Measurements from ENCODE around the gene JMJD4. TPM values are rescaled to one million over a fixed set of nuclear protein-coding genes. Genes with fewer than 3 reads are reported as not detected.

Gene JMJD4
- total RNA-seq, 1 experiment from 2014 or later, result 14.3 TPM

DNA sequence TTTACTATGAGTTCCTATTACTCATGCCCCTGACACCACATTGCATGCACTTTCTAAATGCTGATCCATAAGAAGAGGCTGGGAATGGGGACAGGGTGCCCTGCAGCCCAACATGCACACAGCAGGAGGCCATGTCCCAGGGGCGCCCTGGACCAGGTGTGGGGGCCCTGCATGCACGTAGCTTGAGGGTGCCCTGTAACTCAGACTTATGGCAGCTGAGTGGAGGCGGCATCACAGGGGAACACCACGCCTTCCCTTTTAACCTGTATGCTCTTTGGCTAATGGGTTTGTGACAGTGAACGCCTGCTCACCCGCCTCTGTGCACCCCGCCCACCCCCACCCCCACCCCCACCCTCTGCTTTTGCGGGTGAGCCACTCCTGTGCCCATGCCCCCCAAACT, 36.2 kb upstream of the JMJD4 start:
- POLR2A ChIA-PET, result no interaction called here
- Histone ChIP-seq H3K4me1 (ENCODE audit: control insufficient read depth in 1 of 2, insufficient read depth in 2 of 2, low read length in 2 of 2) (no peaks in the 10 kb centered on the region), H3K9ac (ENCODE audit: low read length) (no peak overlapping the region), H4K20me1 (ENCODE audit: insufficient read depth) (no peaks in the 10 kb centered on the region), H3K27ac (ENCODE audit: low read depth, low read length) (no peak overlapping the region), H3K9me2 (ENCODE audit: insufficient read depth) (no peaks in the 10 kb centered on the region), H3K9me3 (ENCODE audit: control insufficient read depth in 1 of 2, insufficient read depth in 1 of 2, low read depth in 1 of 2, low read length in 2 of 2) (no peaks in the 10 kb centered on the region), H3K79me2 (ENCODE audit: insufficient read depth, low read length) (no peaks in the 10 kb centered on the region), H3K36me3 (ENCODE audit: control insufficient read depth in 1 of 2, insufficient read depth in 2 of 2, low read length in 2 of 2) (peaks cover 11 to 17% of the 10 kb centered on the region in 2 experiments; a peak in 3 of 4 replicates), H3K4me3 (replicated peaks in 1 of 2; ENCODE audit: low read depth in 1 of 2, low read length in 2 of 2) (no peak overlapping the region), H3K4me2 (ENCODE audit: low read length) (no peak overlapping the region), H2AFZ (ENCODE audit: low read depth, low read length, poor library complexity, severe bottlenecking) (no peak overlapping the region), H3K27me3 (ENCODE audit: insufficient read depth, low read length) (no peaks in the 10 kb centered on the region)
- BruUV-seq (replicated peaks), result no TSS peak
- intact Hi-C loops (cut with micrococcal nuclease), result no loop called here
- RAD21 ChIA-PET (ENCODE audit: low non-redundant PET in 1 of 2, low total read pairs in 2 of 2, uncharacterized antibody in 2 of 2, unreplicated experiment in 2 of 2), result no interaction called here
- TF ChIP-seq POLR2A (IDR thresholded peaks at IDR 0.05; ENCODE audit: borderline replicate concordance, extremely low read depth, insufficient read depth, insufficient read length) (no peak), EGR1 (IDR thresholded peaks at IDR 0.05; ENCODE audit: low read depth) (no peak), SP1 (IDR thresholded peaks at IDR 0.05; ENCODE audit: low read depth) (no peak), RAD21 (IDR thresholded peaks at IDR 0.05; ENCODE audit: low read depth) (no peak), EZH2phosphoT487 (IDR thresholded peaks at IDR 0.05; ENCODE audit: borderline replicate concordance) (no peak), ELF1 (IDR thresholded peaks at IDR 0.05; ENCODE audit: borderline replicate concordance, low read depth) (no peak), SRF (IDR thresholded peaks at IDR 0.05; ENCODE audit: low read depth) (no peak)
- TF ChIP-seq, protein P1, sequence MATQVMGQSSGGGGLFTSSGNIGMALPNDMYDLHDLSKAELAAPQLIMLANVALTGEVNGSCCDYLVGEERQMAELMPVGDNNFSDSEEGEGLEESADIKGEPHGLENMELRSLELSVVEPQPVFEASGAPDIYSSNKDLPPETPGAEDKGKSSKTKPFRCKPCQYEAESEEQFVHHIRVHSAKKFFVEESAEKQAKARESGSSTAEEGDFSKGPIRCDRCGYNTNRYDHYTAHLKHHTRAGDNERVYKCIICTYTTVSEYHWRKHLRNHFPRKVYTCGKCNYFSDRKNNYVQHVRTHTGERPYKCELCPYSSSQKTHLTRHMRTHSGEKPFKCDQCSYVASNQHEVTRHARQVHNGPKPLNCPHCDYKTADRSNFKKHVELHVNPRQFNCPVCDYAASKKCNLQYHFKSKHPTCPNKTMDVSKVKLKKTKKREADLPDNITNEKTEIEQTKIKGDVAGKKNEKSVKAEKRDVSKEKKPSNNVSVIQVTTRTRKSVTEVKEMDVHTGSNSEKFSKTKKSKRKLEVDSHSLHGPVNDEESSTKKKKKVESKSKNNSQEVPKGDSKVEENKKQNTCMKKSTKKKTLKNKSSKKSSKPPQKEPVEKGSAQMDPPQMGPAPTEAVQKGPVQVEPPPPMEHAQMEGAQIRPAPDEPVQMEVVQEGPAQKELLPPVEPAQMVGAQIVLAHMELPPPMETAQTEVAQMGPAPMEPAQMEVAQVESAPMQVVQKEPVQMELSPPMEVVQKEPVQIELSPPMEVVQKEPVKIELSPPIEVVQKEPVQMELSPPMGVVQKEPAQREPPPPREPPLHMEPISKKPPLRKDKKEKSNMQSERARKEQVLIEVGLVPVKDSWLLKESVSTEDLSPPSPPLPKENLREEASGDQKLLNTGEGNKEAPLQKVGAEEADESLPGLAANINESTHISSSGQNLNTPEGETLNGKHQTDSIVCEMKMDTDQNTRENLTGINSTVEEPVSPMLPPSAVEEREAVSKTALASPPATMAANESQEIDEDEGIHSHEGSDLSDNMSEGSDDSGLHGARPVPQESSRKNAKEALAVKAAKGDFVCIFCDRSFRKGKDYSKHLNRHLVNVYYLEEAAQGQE (IDR thresholded peaks at IDR 0.05; ENCODE audit: low read depth), result no peak
- TF ChIP-seq, protein P2, sequence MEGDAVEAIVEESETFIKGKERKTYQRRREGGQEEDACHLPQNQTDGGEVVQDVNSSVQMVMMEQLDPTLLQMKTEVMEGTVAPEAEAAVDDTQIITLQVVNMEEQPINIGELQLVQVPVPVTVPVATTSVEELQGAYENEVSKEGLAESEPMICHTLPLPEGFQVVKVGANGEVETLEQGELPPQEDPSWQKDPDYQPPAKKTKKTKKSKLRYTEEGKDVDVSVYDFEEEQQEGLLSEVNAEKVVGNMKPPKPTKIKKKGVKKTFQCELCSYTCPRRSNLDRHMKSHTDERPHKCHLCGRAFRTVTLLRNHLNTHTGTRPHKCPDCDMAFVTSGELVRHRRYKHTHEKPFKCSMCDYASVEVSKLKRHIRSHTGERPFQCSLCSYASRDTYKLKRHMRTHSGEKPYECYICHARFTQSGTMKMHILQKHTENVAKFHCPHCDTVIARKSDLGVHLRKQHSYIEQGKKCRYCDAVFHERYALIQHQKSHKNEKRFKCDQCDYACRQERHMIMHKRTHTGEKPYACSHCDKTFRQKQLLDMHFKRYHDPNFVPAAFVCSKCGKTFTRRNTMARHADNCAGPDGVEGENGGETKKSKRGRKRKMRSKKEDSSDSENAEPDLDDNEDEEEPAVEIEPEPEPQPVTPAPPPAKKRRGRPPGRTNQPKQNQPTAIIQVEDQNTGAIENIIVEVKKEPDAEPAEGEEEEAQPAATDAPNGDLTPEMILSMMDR (IDR thresholded peaks at IDR 0.05 in 2 of 3, conservative IDR thresholded peaks at IDR 0.05 in 1 of 3; ENCODE audit: borderline replicate concordance in 1 of 3, insufficient read depth in 1 of 3, low read depth in 2 of 3, low read length in 2 of 3), result no peak
- CTCF ChIA-PET, result no interaction called here
- DNase-seq (ENCODE audit: low read depth, low spot score) (no peak), ATAC-seq (no peak)
